Neural cell (in vitro differentiated cells): ENCODE results near the gene TAF1C. TPM values are rescaled to one million over a fixed set of nuclear protein-coding genes. Genes with fewer than 3 reads are reported as not detected.

Experiments
- H2AFZ ChIP-seq: fragments of 200-600, 300-800 bp; sonication (generic), shearing (Covaris generic); 2 replicates; pipeline ENCODE4 v1.6.0; 2014; ENCODE audit warnings: low read depth, mild to moderate bottlenecking, antibody characterized with exemption, low read length, moderate library complexity
- H3F3A ChIP-seq: fragments of 200-600 bp; shearing (Covaris generic); 2 replicates; pipeline ENCODE4 v1.6.1; 2016; ENCODE audit warnings: mild to moderate bottlenecking, moderate library complexity, mixed read lengths, antibody characterized with exemption, low read length; ENCODE audit not compliant: insufficient read depth, poor library complexity, severe bottlenecking
- H3K27ac ChIP-seq: fragments of 200-600, 300-800 bp; sonication (generic), shearing (Covaris generic); 2 replicates; pipeline ENCODE4 v1.5.1; 2014; ENCODE audit warnings: mild to moderate bottlenecking, low read length, moderate library complexity
- H3K27me3 ChIP-seq: fragments of 300-800, 200-600 bp; sonication (generic), shearing (Covaris generic); 2 replicates; pipeline ENCODE4 v1.6.0; 2014; ENCODE audit warnings: mild to moderate bottlenecking, low read depth, low read length, moderate library complexity; ENCODE audit not compliant: insufficient read depth
- H3K36me3 ChIP-seq: fragments of 300-800, 200-600 bp; sonication (generic), shearing (Covaris generic); 2 replicates; pipeline ENCODE4 v1.5.1; 2014; ENCODE audit warnings: mild to moderate bottlenecking, antibody characterized with exemption, low read length, moderate library complexity; ENCODE audit not compliant: insufficient read depth
- H3K4me2 ChIP-seq: fragments of 300-800, 200-600 bp; sonication (generic), shearing (Covaris generic); 2 replicates; pipeline ENCODE4 v1.6.0; 2014; ENCODE audit warnings: mild to moderate bottlenecking, low read length
- H3K4me3 ChIP-seq: fragments of 300-800, 200-600 bp; sonication (generic), shearing (Covaris generic); 2 replicates; pipeline ENCODE4 v1.5.1; 2014; ENCODE audit warnings: mild to moderate bottlenecking, low read length, moderate library complexity
- H3K79me2 ChIP-seq: fragments of 200-600 bp; shearing (Covaris generic); replicated peaks from 2 replicates; pipeline ENCODE4 v1.6.0; 2014; ENCODE audit warnings: mild to moderate bottlenecking, low read length, moderate library complexity; ENCODE audit not compliant: insufficient read depth
- H3K9ac ChIP-seq: fragments of 300-800, 200-600 bp; sonication (generic), shearing (Covaris generic); 2 replicates; pipeline ENCODE4 v1.6.1; 2016; ENCODE audit warnings: mild to moderate bottlenecking, low read length, mixed read lengths
- H3K9me2 ChIP-seq: fragments of 200-600 bp; shearing (Covaris generic); 2 replicates; pipeline ENCODE4 v1.6.1; 2016; ENCODE audit warnings: mild to moderate bottlenecking, low read length, mixed read lengths; ENCODE audit not compliant: insufficient read depth
- H3K9me3 ChIP-seq: fragments of 200-600, 300-800 bp; sonication (generic), shearing (Covaris generic); 2 replicates; pipeline ENCODE4 v1.6.1; 2016; ENCODE audit warnings: mild to moderate bottlenecking, mixed run types, low read length, moderate library complexity, mixed read lengths
- H4K20me1 ChIP-seq: fragments of 200-600 bp; shearing (Covaris generic); 2 replicates; pipeline ENCODE4 v1.6.1; 2016; ENCODE audit warnings: mild to moderate bottlenecking, mixed run types; ENCODE audit not compliant: insufficient read depth
- CTCF ChIP-seq: fragments of 450-650 bp; IDR thresholded peaks from 2 replicates; pipeline ENCODE4 v1.5.1; 2014; ENCODE audit warnings: antibody characterized with exemption, mild to moderate bottlenecking, moderate library complexity; ENCODE audit not compliant: poor library complexity, severe bottlenecking
- EP300 ChIP-seq: fragments of 450-650 bp; conservative IDR thresholded peaks from 2 replicates; pipeline ENCODE4 v1.6.1; 2014; ENCODE audit warnings: antibody characterized with exemption, mild to moderate bottlenecking, moderate library complexity; ENCODE audit not compliant: poor library complexity, severe bottlenecking
- EZH2 ChIP-seq: fragments of 200-600, 300-800 bp; shearing (Covaris generic), sonication (generic); IDR thresholded peaks from 2 replicates; pipeline ENCODE4 v1.6.1; 2014; ENCODE audit warnings: antibody characterized with exemption, low read length, borderline replicate concordance, mild to moderate bottlenecking; ENCODE audit not compliant: insufficient read depth, poor library complexity, severe bottlenecking
- MXI1 ChIP-seq: fragments of 450-650 bp; conservative IDR thresholded peaks from 2 replicates; pipeline ENCODE4 v1.6.1; 2014; ENCODE audit warnings: antibody characterized with exemption, mild to moderate bottlenecking; ENCODE audit not compliant: poor library complexity, severe bottlenecking
- POLR2AphosphoS5 ChIP-seq: IDR thresholded peaks from 2 replicates; pipeline ENCODE4 v1.6.1; 2012
- RAD21 ChIP-seq: fragments of 450-650 bp; conservative IDR thresholded peaks from 2 replicates; pipeline ENCODE4 v1.6.1; 2014; ENCODE audit warnings: antibody characterized with exemption, mild to moderate bottlenecking, moderate library complexity
- REST ChIP-seq: IDR thresholded peaks from 2 replicates; pipeline ENCODE4 v1.6.1; 2012; ENCODE audit warnings: borderline replicate concordance
- SMC3 ChIP-seq: fragments of 450-650 bp; conservative IDR thresholded peaks from 2 replicates; pipeline ENCODE4 v1.6.1; 2014; ENCODE audit warnings: antibody characterized with exemption, mild to moderate bottlenecking, moderate library complexity; ENCODE audit not compliant: poor library complexity
- TAF1 ChIP-seq: IDR thresholded peaks from 2 replicates; pipeline ENCODE4 v1.6.1; 2012; ENCODE audit warnings: low read depth
- polyA plus RNA-seq: library from polyadenylated mRNA; depleted of rRNA; stranded (reverse); fragments of >200 nt; gene quantifications from 2 replicates; pipeline ENCODE4 v1.2.3, GENCODE V29; 2014

The TAF1C gene
- polyA plus RNA-seq, 1 donor from 2014 or later: 25.5 TPM

- Histone ChIP-seq H3K36me3 (peaks cover 5% of the 10 kb centered on the region), H3F3A (no peaks in the 10 kb centered on the region), H3K4me2 (peak overlapping the region; percentile 88), H3K4me3 (peak overlapping the region; percentile 97), H3K79me2 (peaks cover 50% of the 10 kb centered on the region), H3K27ac (no peak overlapping the region), H3K9ac (peak overlapping the region; percentile 95), H3K9me2 (no peaks in the 10 kb centered on the region), H3K9me3 (no peaks in the 10 kb centered on the region), H2AFZ (no peak overlapping the region), H4K20me1 (no peaks in the 10 kb centered on the region), H3K27me3 (no peaks in the 10 kb centered on the region)
- TF ChIP-seq SMC3 (no peak), EP300 (no peak), MXI1 (no peak), CTCF (no peak), TAF1 (no peak), REST (no peak), EZH2 (no peak), POLR2AphosphoS5 (no peak), RAD21 (no peak)
These were observed 43.8 kb downstream of the TAF1C start for GRCh38 chr16:84143081-84143480.

DNA sequence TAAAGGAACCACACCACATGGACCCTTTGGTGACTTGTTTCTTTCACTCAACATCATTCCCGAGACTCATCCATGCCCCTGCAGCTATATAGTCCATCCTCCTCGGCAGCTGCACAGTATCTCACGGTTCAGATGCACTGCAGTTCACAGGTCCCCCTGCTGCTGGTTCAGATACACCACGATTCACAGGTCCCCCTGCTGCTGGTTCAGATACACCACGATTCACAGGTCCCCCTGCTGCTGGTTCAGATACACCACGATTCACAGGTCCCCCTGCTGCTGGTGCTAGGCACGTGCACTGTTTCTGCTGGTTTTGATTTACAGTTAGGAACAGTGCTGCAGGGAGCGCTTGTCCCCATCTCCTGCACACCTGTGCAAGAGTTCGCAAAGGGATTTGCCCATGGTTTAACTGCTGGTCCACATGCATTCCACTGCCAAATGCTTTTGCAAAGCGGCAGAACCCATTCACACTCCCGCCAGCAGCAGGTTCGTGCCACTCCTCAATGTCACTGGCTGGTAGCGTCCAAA lies 45.6 kb downstream of the TAF1C start:
- Histone ChIP-seq H3K36me3 (peaks cover 5% of the 10 kb centered on the region), H3K27me3 (no peaks in the 10 kb centered on the region), H4K20me1 (no peaks in the 10 kb centered on the region), H3K27ac (no peak overlapping the region), H3K4me2 (no peak overlapping the region), H3K79me2 (peaks cover 69% of the 10 kb centered on the region), H3F3A (no peaks in the 10 kb centered on the region), H3K9ac (no peak overlapping the region), H3K4me3 (no peak overlapping the region), H2AFZ (no peak overlapping the region), H3K9me2 (no peaks in the 10 kb centered on the region), H3K9me3 (no peaks in the 10 kb centered on the region)
- TF ChIP-seq MXI1: no peak
- TF ChIP-seq EP300: no peak
- no peak for TF ChIP-seq RAD21
- TF ChIP-seq POLR2AphosphoS5: no peak
- no peak for TF ChIP-seq CTCF
